GM19468 (cell line): ENCODE measurements around the gene PCP4.

Experiments
- ATAC-seq: cut with Tn5 transposase; IDR thresholded peaks from one replicate; pipeline ENCODE4 v1.9.1; 2021; ENCODE audit warnings: mild to moderate bottlenecking, moderate library complexity, moderate number of reproducible peaks; ENCODE audit not compliant: unreplicated experiment; ENCODE audit errors: extremely low read depth

The PCP4 gene

GRCh38 chr21:39913706-39914305 is 46.6 kb downstream of the PCP4 start:
- ATAC-seq, result no peak

GRCh38 chr21:39915881-39916280 is 48.6 kb downstream of the PCP4 start:
- ATAC-seq, result no peak

GRCh38 chr21:39918558-39918957 is 51.3 kb downstream of the PCP4 start:
- no peak for ATAC-seq

- ATAC-seq, result no peak
These were observed 56.2 kb downstream of the PCP4 start for GRCh38 chr21:39923476-39923875.

GRCh38 chr21:39924577-39925308 is 57.5 kb downstream of the PCP4 start:
- ATAC-seq, result no peak

- ATAC-seq, result no peak
These were observed 60.2 kb downstream of the PCP4 start for GRCh38 chr21:39927304-39927886.

- ATAC-seq, result no peak
These were observed 65.1 kb downstream of the PCP4 start for GRCh38 chr21:39932335-39932734.

GRCh38 chr21:39934895-39935294 is 67.7 kb downstream of the PCP4 start:
- ATAC-seq, result no peak

- ATAC-seq, result no peak
These were observed 68.5 kb downstream of the PCP4 start for GRCh38 chr21:39935716-39936115.

GRCh38 chr21:39938086-39938625 is 70.9 kb downstream of the PCP4 start:
- no peak for ATAC-seq

- no peak for ATAC-seq
These were observed 79.0 kb downstream of the PCP4 start for GRCh38 chr21:39946199-39946598.

GRCh38 chr21:39947031-39947430 is 79.8 kb downstream of the PCP4 start:
- no peak for ATAC-seq

- ATAC-seq, result no peak
These were observed 84.2 kb downstream of the PCP4 start for GRCh38 chr21:39951183-39952101.

GRCh38 chr21:39952265-39952664 is 85.0 kb downstream of the PCP4 start:
- ATAC-seq, result no peak

- ATAC-seq, result no peak
These were observed 87.3 kb downstream of the PCP4 start for GRCh38 chr21:39954570-39954969.

- ATAC-seq, result no peak
These were observed 88.1 kb downstream of the PCP4 start for GRCh38 chr21:39955326-39955725.

GRCh38 chr21:39956586-39956985 is 89.3 kb downstream of the PCP4 start:
- ATAC-seq, result no peak

- ATAC-seq, result no peak
These were observed 91.5 kb downstream of the PCP4 start for GRCh38 chr21:39958731-39959130.

GRCh38 chr21:39961251-39961650 is 94.0 kb downstream of the PCP4 start:
- ATAC-seq, result no peak

- ATAC-seq, result no peak
These were observed 97.8 kb downstream of the PCP4 start for GRCh38 chr21:39965026-39965425.
